ENCODE measurements around the gene MED27.

The MED27 gene

GRCh38 chr9:131851414-131851813 is 228.3 kb downstream of the MED27 start:
- TF ChIP-seq CTCF (IDR thresholded peaks at IDR 0.05): no peak
- no peak overlapping the region for H3K27ac ChIP-seq
- DNase-seq: no peak
- no peaks in the 10 kb centered on the region for H3K36me3 ChIP-seq
- H3K27me3 ChIP-seq: peaks cover 0 to 3% of the 10 kb centered on the region in 2 donors
- H3K9me3 ChIP-seq: no peaks in the 10 kb centered on the region
- intact Hi-C loops (cut with DNase I; ENCODE audit: low total_unique reads): no loop called here
- H3K4me3 ChIP-seq: no peak overlapping the region
- H3K4me1 ChIP-seq: no peaks in the 10 kb centered on the region

- no peak overlapping the region for H3K4me3 ChIP-seq
- no peak for DNase-seq
- H3K36me3 ChIP-seq: no peaks in the 10 kb centered on the region
- no peak overlapping the region for H3K27ac ChIP-seq
- H3K9me3 ChIP-seq: no peaks in the 10 kb centered on the region
- intact Hi-C loops (cut with DNase I; ENCODE audit: low total_unique reads): no loop called here
- H3K27me3 ChIP-seq: peaks cover 0 to 3% of the 10 kb centered on the region in 2 donors
- H3K4me1 ChIP-seq: no peaks in the 10 kb centered on the region
- TF ChIP-seq CTCF (IDR thresholded peaks at IDR 0.05): no peak
Measured at GRCh38 chr9:131849391-131849790, 230.3 kb downstream of the MED27 start.

GRCh38 chr9:131848570-131849160 is 231.0 kb downstream of the MED27 start:
- no peak for DNase-seq
- no peaks in the 10 kb centered on the region for H3K4me1 ChIP-seq
- no peak for TF ChIP-seq CTCF (IDR thresholded peaks at IDR 0.05)
- H3K36me3 ChIP-seq: no peaks in the 10 kb centered on the region
- H3K27ac ChIP-seq: no peak overlapping the region
- intact Hi-C loops (cut with DNase I; ENCODE audit: low total_unique reads): no loop called here
- peaks cover 0 to 8% of the 10 kb centered on the region in 2 donors for H3K27me3 ChIP-seq
- H3K9me3 ChIP-seq: no peaks in the 10 kb centered on the region
- H3K4me3 ChIP-seq: no peak overlapping the region

- no peaks in the 10 kb centered on the region for H3K9me3 ChIP-seq
- peaks cover 0 to 15% of the 10 kb centered on the region in 2 donors for H3K27me3 ChIP-seq
- intact Hi-C loops (cut with DNase I; ENCODE audit: low total_unique reads): no loop called here
- H3K4me3 ChIP-seq: no peak overlapping the region
- TF ChIP-seq CTCF (IDR thresholded peaks at IDR 0.05): no peak
- H3K36me3 ChIP-seq: no peaks in the 10 kb centered on the region
- DNase-seq: no peak
- H3K27ac ChIP-seq: no peak overlapping the region
- no peaks in the 10 kb centered on the region for H3K4me1 ChIP-seq
Measured at GRCh38 chr9:131847665-131848354, 231.9 kb downstream of the MED27 start.

GRCh38 chr9:131845305-131846298 is 234.1 kb downstream of the MED27 start:
- intact Hi-C loops (cut with DNase I; ENCODE audit: low total_unique reads): no loop called here
- no peaks in the 10 kb centered on the region for H3K4me1 ChIP-seq
- H3K27me3 ChIP-seq: peaks cover 0 to 32% of the 10 kb centered on the region in 2 donors
- no peak for TF ChIP-seq CTCF (IDR thresholded peaks at IDR 0.05)
- no peaks in the 10 kb centered on the region for H3K9me3 ChIP-seq
- no peak for DNase-seq
- no peaks in the 10 kb centered on the region for H3K36me3 ChIP-seq
- no peak overlapping the region for H3K27ac ChIP-seq
- H3K4me3 ChIP-seq: no peak overlapping the region

Measured in tibial artery (tissue), 4 donors.